ENCODE data around the gene E2F2. TPM values are rescaled to one million over a fixed set of nuclear protein-coding genes. Genes with fewer than 3 reads are reported as not detected.
"Not testable (repeated sequence)": the region's sequence is repeated elsewhere in the genome, so short reads cannot be mapped to it uniquely, and the experiment has no call there.

E2F2 gene
- total RNA-seq, 1 donor, result 2.7 TPM

- H3K27me3 ChIP-seq (ENCODE audit: insufficient read depth, low read length), result no peaks in the 10 kb centered on the region
- peaks cover 15% of the 10 kb centered on the region for H3K4me1 ChIP-seq (ENCODE audit: insufficient read depth, low read length)
- no peaks in the 10 kb centered on the region for H3K9me3 ChIP-seq (ENCODE audit: low read depth, low read length)
- H3K4me3 ChIP-seq (ENCODE audit: low read length), result no peak overlapping the region
These were observed 33.1 kb downstream of the E2F2 start for GRCh38 chr1:23497777-23498439.

DNA sequence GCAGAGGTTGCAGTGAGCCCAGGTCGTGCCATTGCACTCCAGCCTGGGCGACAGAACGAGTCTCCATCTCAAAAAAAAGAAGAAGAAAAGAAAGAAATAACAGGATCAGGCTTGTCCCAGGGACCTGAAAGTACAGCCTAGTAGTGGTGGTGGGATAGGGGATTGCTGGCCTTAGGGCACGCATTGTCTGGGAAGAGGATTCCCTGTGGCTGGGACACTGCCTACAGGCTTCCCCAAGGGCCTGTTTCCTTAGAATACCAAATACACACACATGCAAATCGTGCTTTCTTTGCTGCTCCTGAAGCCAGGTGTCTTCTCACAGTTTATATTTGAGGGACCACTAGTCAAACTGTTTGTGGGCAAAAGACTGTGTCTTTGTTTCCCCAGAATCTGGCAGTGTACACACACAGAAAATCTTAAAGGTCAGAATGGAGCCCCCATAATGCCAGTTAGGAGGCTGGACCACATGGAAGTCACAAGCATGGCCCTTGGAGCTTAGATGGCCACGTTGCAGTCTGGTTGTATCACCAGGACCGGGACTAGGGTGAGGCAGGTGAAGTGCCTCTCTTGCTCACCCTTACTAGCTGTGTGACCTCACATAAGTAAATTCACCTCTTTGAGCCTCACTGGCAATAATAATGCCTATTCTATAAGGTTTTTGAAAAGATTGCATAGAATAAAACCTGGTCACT is 34.4 kb downstream of the E2F2 start:
- no peaks in the 10 kb centered on the region for H3K9me3 ChIP-seq (ENCODE audit: low read depth, low read length)
- no peak overlapping the region for H3K4me3 ChIP-seq (ENCODE audit: low read length)
- peaks cover 15% of the 10 kb centered on the region for H3K4me1 ChIP-seq (ENCODE audit: insufficient read depth, low read length)
- H3K27me3 ChIP-seq (ENCODE audit: insufficient read depth, low read length), result no peaks in the 10 kb centered on the region

DNA sequence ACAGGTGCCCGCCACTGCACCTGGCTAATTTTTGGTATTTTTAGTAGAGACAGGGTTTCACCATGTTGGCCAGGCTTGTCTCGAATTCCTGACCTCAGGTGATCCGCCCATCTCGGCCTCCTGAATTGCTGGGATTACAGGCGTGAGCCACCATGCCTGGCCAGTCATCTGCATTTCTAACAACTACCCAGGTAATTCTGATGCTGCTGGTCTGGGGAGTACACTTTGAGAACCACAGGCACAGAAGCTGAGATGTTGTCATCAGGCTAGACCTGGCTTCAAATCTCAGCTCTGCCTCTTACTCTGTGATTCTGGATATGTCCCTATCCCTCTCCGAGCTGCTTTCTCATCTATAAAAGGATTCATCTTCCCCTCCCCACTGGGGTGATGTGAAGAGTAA is 36.2 kb downstream of the E2F2 start:
- H3K27me3 ChIP-seq (ENCODE audit: insufficient read depth, low read length); H3K4me3 ChIP-seq (ENCODE audit: low read length): not testable (repeated sequence)
- H3K4me1 ChIP-seq (ENCODE audit: insufficient read depth, low read length), result peaks cover 15% of the 10 kb centered on the region

DNA sequence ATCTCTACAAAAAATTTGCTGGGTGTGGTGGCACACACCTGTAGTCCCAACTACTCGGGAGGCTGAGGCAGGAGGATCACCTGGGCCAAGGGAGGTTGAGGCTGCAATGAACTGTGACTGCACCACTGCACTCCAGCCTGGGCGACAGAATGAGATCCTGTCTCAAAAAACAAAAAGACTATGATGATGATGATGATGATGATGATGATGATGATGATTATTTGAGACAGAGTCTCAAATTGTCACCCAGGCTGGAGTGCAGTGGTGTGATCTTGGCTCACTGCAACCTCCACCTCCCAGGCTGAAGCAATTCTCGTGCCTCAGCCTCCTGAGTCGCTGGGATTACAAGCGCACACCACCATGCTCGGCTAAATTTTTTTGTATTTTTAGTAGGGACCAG is 38.3 kb downstream of the E2F2 start:
- not testable (repeated sequence) for H3K4me1 ChIP-seq (ENCODE audit: insufficient read depth, low read length); H3K9me3 ChIP-seq (ENCODE audit: low read depth, low read length); H3K4me3 ChIP-seq (ENCODE audit: low read length); H3K27me3 ChIP-seq (ENCODE audit: insufficient read depth, low read length)

More for the DNA sequence above, 36.2 kb downstream of the E2F2 start:
- not testable (repeated sequence) for H3K9me3 ChIP-seq (ENCODE audit: low read depth, low read length)

GRCh38 chr1:23492132-23492720 is 38.8 kb downstream of the E2F2 start:
- peaks cover 5% of the 10 kb centered on the region for H3K27me3 ChIP-seq (ENCODE audit: insufficient read depth, low read length)
- H3K4me1 ChIP-seq (ENCODE audit: insufficient read depth, low read length), result peaks cover 3% of the 10 kb centered on the region
- no peak overlapping the region for H3K4me3 ChIP-seq (ENCODE audit: low read length)
- no peaks in the 10 kb centered on the region for H3K9me3 ChIP-seq (ENCODE audit: low read depth, low read length)

- H3K4me1 ChIP-seq (ENCODE audit: insufficient read depth, low read length), result peaks cover 3% of the 10 kb centered on the region
- H3K4me3 ChIP-seq (ENCODE audit: low read length), result no peak overlapping the region
- no peaks in the 10 kb centered on the region for H3K9me3 ChIP-seq (ENCODE audit: low read depth, low read length)
- peaks cover 17% of the 10 kb centered on the region for H3K27me3 ChIP-seq (ENCODE audit: insufficient read depth, low read length)
These were observed 41.2 kb downstream of the E2F2 start for GRCh38 chr1:23489842-23490241.

DNA sequence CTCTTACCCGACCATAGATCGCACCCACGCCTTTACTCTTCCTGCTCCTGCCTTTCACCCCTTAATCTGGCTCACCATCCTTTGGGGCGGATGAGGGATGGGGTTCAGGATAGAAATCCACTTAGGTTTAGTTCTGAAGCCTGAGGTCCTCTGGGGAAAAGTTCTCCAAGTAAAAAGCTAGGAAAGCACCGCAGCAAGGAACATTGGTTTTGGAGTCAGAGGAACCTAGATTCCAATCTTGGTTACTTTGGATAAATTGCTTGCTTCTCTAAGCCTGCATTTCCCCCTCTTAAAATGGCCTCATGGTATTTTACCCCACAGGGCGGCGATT is 46.1 kb downstream of the E2F2 start:
- Histone ChIP-seq H3K4me1 (ENCODE audit: insufficient read depth, low read length) (peaks cover 15% of the 10 kb centered on the region), H3K4me3 (ENCODE audit: low read length) (no peak overlapping the region), H3K9me3 (ENCODE audit: low read depth, low read length) (no peaks in the 10 kb centered on the region), H3K27me3 (ENCODE audit: insufficient read depth, low read length) (peaks cover 44% of the 10 kb centered on the region)

DNA sequence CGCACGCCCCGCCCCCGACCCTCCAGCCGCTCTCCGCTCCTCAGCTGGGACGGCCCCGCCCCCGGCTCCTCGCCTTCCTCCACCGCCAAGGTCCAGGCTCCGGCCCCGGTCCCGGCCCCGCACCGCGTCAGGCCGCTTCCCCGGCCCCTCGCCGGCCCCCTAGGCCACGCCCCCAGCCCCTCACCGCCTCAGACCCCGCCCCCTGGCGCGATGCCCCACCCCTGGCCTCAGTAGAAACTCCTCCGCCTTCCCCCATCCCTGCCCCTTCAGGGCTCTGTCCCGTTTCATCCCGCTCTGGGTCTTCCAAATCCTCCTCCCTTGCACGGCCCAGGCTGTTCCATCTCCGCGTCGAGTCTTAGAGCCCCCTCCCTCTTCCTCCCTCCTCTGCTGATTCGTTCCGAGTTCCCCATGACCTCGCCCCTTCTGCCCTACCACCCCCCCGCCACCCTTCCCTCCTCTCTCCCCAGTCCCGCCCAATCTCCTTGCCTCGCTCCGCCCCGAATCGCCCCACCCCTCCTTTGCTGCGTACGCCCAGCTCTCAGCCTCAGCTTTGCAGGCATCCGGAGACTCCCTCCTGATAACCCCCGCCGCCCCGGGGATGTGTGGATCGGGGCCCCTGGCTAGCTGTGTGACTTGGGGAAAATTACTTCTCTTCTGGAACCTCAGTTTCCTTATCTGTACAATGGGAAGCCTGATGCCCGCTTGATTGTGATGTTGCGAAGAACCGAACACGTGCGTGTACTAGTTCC is 46.6 kb downstream of the E2F2 start:
- peaks cover 15% of the 10 kb centered on the region for H3K4me1 ChIP-seq (ENCODE audit: insufficient read depth, low read length)
- peaks cover 39% of the 10 kb centered on the region for H3K27me3 ChIP-seq (ENCODE audit: insufficient read depth, low read length)
- peak overlapping the region; percentile 38 for H3K4me3 ChIP-seq (ENCODE audit: low read length)
- H3K9me3 ChIP-seq (ENCODE audit: low read depth, low read length), result no peaks in the 10 kb centered on the region

DNA sequence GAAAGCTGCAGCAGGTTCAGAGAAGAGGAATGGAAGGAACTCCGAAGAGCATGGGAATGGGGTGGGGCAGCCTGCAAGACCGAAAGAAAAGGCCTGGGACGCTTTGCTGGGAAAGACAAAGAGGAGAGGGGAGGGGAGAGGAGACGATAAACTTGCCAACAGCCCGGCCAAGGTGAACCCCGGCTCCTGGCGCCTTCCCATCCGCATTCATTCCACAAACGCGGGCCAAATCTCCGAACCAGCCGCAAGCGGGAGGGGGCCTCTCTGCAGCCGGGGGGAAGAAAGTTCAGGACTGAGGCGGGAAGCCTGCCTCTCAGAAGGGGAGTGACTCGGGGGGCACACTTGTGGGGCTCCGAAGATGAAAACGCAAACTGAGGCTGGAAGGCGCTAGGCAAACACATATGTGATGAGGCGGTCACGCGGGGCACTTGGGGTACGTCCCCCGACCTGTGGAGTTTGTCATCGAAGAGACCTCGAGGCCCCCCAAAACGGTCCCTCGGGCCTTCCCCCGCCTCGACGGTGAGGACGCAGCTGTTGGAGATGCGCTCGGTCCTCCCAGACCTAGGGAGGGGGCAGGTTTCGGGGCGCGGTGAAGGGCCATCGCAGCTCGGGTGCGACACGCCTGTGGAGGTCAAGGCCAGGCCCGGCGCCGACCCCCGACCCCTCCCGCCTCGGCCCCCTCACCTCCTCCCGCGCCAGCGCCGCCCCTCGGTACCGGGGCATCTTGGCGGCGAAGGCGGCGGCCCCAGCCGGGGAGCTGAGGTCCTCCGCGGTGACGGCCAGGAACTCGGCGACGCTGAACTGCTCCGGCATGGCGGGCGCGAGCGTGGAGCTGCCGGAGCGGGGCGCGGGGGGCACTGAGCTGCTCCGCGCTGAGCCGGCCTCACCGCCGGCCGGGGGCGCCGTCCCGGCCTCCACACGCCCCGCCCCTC is 47.4 kb downstream of the E2F2 start, which contains the start of gene ASAP3:
ASAP3 (minus strand) TSS at position 859 of the 932 bp plus-strand sequence; CDS start at position 813, 46 bp downstream.
- Histone ChIP-seq H3K9me3 (ENCODE audit: low read depth, low read length) (no peaks in the 10 kb centered on the region), H3K27me3 (ENCODE audit: insufficient read depth, low read length) (peaks cover 39% of the 10 kb centered on the region), H3K4me3 (ENCODE audit: low read length) (peak within 1 kb of the TSS; percentile 38), H3K4me1 (ENCODE audit: insufficient read depth, low read length) (peaks cover 15% of the 10 kb centered on the region)

- H3K4me1 ChIP-seq (ENCODE audit: insufficient read depth, low read length), result peaks cover 15% of the 10 kb centered on the region
- no peaks in the 10 kb centered on the region for H3K9me3 ChIP-seq (ENCODE audit: low read depth, low read length)
- H3K4me3 ChIP-seq (ENCODE audit: low read length), result no peak overlapping the region
- H3K27me3 ChIP-seq (ENCODE audit: insufficient read depth, low read length), result peaks cover 39% of the 10 kb centered on the region
These were observed 49.1 kb downstream of the E2F2 start for GRCh38 chr1:23481904-23482303.

DNA sequence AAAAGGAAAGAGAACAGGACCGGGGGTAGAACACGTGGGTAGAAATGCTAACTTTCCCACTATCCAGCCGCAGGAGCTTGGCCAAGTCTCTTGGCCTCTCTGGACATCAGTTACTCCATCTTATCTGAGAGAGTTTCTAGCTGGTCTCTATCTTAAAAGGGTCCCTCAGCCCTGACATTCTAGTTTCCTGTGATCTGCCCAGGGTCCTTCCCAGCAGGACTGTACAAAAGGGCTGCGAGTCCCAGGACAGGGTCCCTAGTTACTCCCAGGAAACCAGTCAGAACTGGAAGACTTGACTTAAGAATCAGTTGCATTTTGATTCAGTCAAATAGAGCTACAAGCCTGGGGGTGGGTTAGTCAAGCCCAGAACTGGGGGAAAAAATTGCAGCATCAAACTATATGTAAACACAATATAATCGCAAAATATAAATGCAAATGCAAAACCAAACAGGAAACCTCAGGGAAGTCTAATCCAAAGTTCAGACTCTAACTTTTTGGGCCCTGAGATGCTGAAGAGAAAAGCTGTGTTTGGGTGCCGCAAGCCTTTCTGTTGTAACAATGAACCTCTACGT is 49.9 kb downstream of the E2F2 start:
- Histone ChIP-seq H3K27me3 (ENCODE audit: insufficient read depth, low read length) (peaks cover 39% of the 10 kb centered on the region), H3K4me1 (ENCODE audit: insufficient read depth, low read length) (peaks cover 15% of the 10 kb centered on the region), H3K9me3 (ENCODE audit: low read depth, low read length) (no peaks in the 10 kb centered on the region), H3K4me3 (ENCODE audit: low read length) (no peak overlapping the region)

- Histone ChIP-seq H3K9me3 (ENCODE audit: low read depth, low read length) (no peaks in the 10 kb centered on the region), H3K27me3 (ENCODE audit: insufficient read depth, low read length) (peaks cover 33% of the 10 kb centered on the region), H3K4me3 (ENCODE audit: low read length) (no peak overlapping the region), H3K4me1 (ENCODE audit: insufficient read depth, low read length) (peaks cover 15% of the 10 kb centered on the region)
These were observed 50.6 kb downstream of the E2F2 start for GRCh38 chr1:23480187-23481025.

DNA sequence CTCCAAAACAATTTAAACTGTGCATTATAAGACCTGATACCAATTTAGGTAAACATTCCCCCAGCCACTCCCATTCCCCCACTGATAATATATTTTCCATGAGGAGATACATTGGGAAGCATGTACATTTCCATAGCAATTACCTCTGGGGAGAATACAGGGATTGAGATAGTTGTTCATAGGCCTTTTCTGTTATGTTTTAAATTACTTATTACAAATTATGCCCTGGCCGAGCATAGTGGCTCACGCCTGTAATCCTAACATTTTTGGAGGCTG is 51.4 kb downstream of the E2F2 start:
- Histone ChIP-seq H3K4me1 (ENCODE audit: insufficient read depth, low read length) (peaks cover 10% of the 10 kb centered on the region), H3K9me3 (ENCODE audit: low read depth, low read length) (no peaks in the 10 kb centered on the region), H3K4me3 (ENCODE audit: low read length) (no peak overlapping the region), H3K27me3 (ENCODE audit: insufficient read depth, low read length) (peaks cover 27% of the 10 kb centered on the region)

Data from mononuclear cell (primary cell).